HG03558 (cell line): ENCODE results near the gene CDH13.

Experiments used
- ATAC-seq: cut with Tn5 transposase; IDR thresholded peaks from one replicate; pipeline ENCODE4 v1.9.1; 2021; ENCODE audit warnings: moderate number of reproducible peaks; ENCODE audit not compliant: unreplicated experiment; ENCODE audit errors: extremely low read depth

The CDH13 gene

GRCh38 chr16:83011939-83012338 lies 385.2 kb downstream of the CDH13 start:
- ATAC-seq, result no peak

- no peak for ATAC-seq
Observed at GRCh38 chr16:83013071-83013470, 386.3 kb downstream of the CDH13 start.

DNA sequence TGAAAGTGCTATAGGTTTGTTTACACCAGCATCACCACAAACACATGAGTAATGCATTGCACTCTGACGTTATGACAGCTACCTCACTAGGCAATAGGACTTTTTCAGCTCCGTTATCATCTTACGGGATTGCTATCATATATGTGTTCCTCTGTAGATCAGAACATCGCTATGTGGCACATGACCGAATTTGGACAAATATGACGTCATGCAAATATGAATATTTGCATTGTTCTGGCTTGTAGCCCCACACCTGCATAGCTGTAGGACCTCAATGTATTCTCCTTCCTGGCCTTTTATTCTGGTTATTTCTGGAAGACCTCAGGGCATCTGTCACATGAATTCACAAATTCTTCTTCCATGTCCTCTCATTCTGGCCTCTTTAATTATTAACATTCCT lies 393.2 kb downstream of the CDH13 start:
- ATAC-seq, result no peak

DNA sequence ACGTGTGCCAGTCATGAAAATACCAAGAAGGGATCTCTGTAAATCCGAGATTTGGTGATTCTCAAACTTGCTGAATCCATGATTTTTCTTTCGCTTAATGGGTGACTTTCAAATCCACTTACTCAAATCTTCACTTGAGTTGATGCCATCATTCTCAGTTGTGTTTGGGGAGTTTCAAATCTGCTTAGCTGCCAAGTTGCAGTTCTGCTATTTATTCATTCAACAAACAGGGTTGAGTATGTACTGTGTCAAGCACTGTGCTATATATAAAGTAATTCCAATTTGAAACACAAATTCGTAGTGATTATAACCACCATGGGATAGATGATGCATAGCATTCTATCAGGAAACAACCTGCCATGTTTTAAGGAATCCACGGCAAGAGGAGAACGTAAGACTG lies 394.3 kb downstream of the CDH13 start:
- ATAC-seq, result no peak

DNA sequence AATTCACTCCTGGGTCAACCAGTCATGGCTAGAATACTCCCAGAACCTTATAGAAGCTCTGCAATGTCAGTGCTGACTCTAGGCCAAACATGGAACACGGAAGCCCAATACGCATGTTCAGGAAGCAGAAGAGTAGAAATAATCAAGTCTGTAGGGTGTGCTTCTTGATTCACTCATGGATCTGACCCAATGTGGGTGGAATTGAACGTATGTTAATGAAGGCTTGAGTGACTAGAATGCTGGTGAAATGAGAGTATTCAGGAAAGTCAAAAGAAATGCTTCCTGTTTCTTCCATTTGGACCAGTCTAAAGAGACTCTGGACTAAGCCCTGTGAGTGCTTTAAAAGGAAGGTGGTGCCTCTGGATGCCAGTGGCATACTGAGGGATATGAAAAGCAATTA lies 395.0 kb downstream of the CDH13 start:
- no peak for ATAC-seq

DNA sequence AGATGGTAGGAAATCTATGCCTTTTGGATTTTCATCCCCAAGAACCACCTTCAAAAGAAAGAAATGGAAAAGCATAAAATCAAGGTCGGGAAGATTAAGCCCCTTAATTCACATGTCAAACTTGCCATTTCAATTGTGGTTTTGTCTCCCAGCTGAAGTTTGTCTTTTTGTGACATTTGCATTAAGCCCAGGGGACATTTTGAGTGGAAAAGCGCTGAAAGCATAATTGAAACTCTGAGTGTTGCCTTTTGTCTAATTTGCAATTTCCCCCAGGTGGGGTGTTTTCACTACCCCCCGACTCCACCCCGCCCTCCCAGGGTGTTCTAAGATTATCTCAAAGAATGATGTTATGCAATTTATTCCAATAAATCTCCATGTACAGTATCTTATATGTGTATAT lies 396.2 kb downstream of the CDH13 start:
- ATAC-seq, result no peak

DNA sequence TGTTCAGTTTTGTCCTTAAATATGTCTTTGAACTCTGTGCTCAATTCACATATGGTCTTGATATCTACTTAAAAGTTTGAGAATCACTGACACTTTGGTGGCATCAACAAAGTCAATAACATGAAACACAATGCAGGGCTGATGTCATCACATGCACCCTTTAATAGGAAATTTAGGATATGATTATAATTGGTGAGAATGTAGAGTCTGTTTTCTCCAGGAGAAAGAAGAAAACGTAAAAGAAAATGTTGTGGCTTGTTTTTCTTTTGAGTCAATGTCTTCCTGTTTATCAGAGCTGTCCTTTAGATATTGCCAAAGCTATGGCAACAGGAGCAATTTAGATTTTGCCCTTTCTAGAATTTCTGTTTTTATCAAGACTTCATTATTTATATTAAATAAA lies 396.9 kb downstream of the CDH13 start:
- no peak for ATAC-seq

DNA sequence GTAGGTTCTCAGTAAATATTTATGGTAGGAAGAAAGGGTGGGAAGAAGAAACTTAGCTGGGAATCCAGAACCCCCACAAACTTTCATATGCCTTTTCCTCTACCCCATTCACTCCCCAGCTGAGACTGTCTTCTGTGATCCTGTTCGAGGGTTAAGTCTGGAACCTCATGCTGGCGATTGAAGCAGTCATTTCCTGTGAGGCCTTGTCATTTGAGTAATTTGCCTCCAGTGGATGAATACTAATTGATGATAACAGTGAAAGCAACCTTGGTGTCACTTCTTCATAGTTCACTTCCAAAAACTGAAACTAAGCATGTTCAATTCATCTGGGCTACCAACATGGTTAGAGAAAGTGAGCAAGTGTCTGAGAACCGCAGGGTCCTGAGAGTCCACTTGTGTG lies 401.2 kb downstream of the CDH13 start:
- ATAC-seq, result no peak

GRCh38 chr16:83029467-83029866 lies 402.7 kb downstream of the CDH13 start:
- ATAC-seq, result no peak

- ATAC-seq, result no peak
Observed at GRCh38 chr16:83031524-83031923, 404.8 kb downstream of the CDH13 start.

DNA sequence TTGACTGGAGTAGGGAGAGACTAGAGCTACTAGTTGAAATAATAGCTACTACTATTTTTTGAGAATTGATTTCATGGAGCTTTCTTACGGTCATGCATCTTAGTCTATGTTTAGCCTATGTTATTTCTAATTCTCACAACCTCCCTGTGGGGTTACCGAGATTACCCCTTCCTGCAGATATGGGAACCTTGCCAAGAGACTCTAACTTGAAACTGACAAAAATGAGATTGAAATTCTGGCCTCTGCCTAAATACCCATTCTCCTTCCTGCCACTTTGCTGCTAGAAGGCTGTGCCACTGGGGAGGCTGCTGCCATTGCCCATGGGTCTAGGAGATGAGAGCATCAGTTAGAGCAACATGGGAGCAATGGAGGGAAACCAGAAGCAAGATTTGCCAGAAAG lies 410.3 kb downstream of the CDH13 start:
- no peak for ATAC-seq

DNA sequence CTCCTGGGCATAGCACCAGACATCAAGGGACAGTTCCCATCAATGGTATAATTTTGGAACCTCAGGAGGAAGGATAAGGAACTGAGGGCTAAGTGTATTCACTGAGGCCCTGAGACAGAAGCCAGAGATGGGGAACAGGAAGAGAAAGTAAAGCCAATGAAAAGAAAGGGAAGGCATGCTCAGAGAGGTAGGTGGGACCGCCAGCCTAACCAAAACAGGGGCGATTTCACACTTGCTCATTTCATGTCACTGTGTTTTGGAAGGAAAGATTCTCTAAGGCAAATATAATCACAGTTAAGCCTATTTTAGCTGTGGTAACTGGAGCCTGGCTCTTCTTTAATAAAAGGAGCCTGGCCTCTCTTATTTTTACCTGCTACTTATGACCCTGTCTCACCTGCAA lies 411.1 kb downstream of the CDH13 start:
- no peak for ATAC-seq

- no peak for ATAC-seq
Observed at GRCh38 chr16:83040174-83040573, 413.4 kb downstream of the CDH13 start.

DNA sequence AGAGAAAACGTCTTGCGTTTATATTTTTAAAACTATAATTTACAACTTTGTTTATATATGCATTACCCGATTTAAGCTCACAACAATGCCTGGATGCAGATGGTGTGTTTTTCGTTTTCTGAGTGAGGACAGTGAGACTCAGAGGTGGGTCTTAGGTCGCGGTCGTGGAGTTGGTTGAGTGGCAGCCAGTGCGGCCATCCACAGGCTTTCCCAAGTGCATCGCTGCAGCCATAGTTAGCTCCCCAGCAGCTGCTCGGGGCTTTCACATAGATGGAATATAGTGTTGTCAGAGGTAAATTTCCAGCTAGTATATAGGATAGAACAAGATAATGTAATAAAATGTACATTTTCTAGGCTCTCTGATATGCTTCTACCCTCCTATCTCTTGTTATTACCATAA lies 417.8 kb downstream of the CDH13 start:
- no peak for ATAC-seq

GRCh38 chr16:83045790-83046189 lies 419.0 kb downstream of the CDH13 start:
- no peak for ATAC-seq

DNA sequence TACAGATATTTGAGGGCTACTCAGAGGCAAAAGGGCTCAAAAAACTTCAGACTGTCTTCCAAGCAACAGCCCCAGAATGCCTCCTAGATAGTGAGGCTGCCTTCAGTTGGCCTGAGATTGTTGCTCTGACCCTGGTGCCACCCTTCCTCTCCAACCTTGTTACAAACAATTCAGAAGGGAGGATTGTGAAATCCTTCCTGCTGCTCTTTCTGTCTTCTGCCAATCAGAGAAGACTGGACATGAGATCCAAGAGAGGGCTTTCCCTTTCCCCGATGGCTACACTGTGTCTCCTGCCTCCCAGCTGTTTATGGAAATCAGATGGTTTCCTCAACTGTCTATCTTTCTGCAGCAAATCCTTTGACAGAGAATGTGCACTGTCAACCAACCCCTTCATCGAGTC lies 419.9 kb downstream of the CDH13 start:
- no peak for ATAC-seq

GRCh38 chr16:83051451-83051850 lies 424.7 kb downstream of the CDH13 start:
- no peak for ATAC-seq

GRCh38 chr16:83054283-83054682 lies 427.5 kb downstream of the CDH13 start:
- no peak for ATAC-seq

- no peak for ATAC-seq
Observed at GRCh38 chr16:83058376-83058775, 431.6 kb downstream of the CDH13 start.

- ATAC-seq, result no peak
Observed at GRCh38 chr16:83059237-83059636, 432.5 kb downstream of the CDH13 start.

- ATAC-seq, result no peak
Observed at GRCh38 chr16:83066011-83066410, 439.2 kb downstream of the CDH13 start.

- ATAC-seq, result no peak
Observed at GRCh38 chr16:83066881-83067280, 440.1 kb downstream of the CDH13 start.

- ATAC-seq, result no peak
Observed at GRCh38 chr16:83068686-83069085, 441.9 kb downstream of the CDH13 start.
